ENCODE results near the gene IER3. TPM values are rescaled to one million over a fixed set of nuclear protein-coding genes. Genes with fewer than 3 reads are reported as not detected.

IER3 gene
- total and polyA plus RNA-seq, 2 of the 13 experiments (the other 11 are each of a cell fraction or from before 2014, with no cell fraction given), result 51.1 to 131 TPM

GRCh38 chr6:30722280-30723112, 21.9 kb downstream of the IER3 start (continued):
- 0 out of 2 replicates have a peak, but pooled peaks have one; percentile 56 for TF ChIP-seq HNF1B (CRISPR knock-in tag; IDR thresholded peaks at IDR 0.05)
- peak; percentile 46; the same call in 1 of the 2 replicates for TF ChIP-seq RXRA (CRISPR knock-in tag; IDR thresholded peaks at IDR 0.05)
- peak; percentile 65 for TF ChIP-seq XRCC5 (optimal IDR thresholded peaks at IDR 0.05; ENCODE audit: low read length)
- peak; percentile 49 for TF ChIP-seq THAP11 (CRISPR knock-in tag; IDR thresholded peaks at IDR 0.05)
- TF ChIP-seq ZMAT3 (CRISPR knock-in tag; conservative IDR thresholded peaks at IDR 0.05), result peak; percentile 41; the same call in 1 of the 2 replicates
- peak; percentile 80 for TF ChIP-seq ZNF546 (CRISPR knock-in tag; conservative IDR thresholded peaks at IDR 0.05)
- TF ChIP-seq GFI1 (CRISPR knock-in tag; IDR thresholded peaks at IDR 0.05; ENCODE audit: borderline replicate concordance), result 0 out of 2 replicates have a peak, but pooled peaks have one; percentile 35
- TF ChIP-seq GPBP1L1 (CRISPR knock-in tag; IDR thresholded peaks at IDR 0.05), result no peak
- TF ChIP-seq ZNF841 (CRISPR knock-in tag; IDR thresholded peaks at IDR 0.05; ENCODE audit: borderline replicate concordance), result peak; percentile 32; the same call in 1 of the 2 replicates
- 0 out of 2 replicates have a peak, but pooled peaks have one; percentile 18 for TF ChIP-seq ZNF629 (CRISPR knock-in tag; conservative IDR thresholded peaks at IDR 0.05)
- peak; percentile 22; the same call in 1 of the 2 replicates for TF ChIP-seq MED1 (CRISPR knock-in tag; IDR thresholded peaks at IDR 0.05)
- no peak for TF ChIP-seq ZMAT5 (CRISPR knock-in tag; IDR thresholded peaks at IDR 0.05; ENCODE audit: borderline replicate concordance, low read depth)
- TF ChIP-seq NAIF1 (CRISPR knock-in tag; IDR thresholded peaks at IDR 0.05; ENCODE audit: borderline replicate concordance), result 0 out of 2 replicates have a peak, but pooled peaks have one; percentile 40
- peak; percentile 47; the same call in 1 of the 2 replicates for TF ChIP-seq ZNF281 (CRISPR knock-in tag; IDR thresholded peaks at IDR 0.05; ENCODE audit: borderline replicate concordance)
- 0 out of 2 replicates have a peak, but pooled peaks have one; percentile 32 for TF ChIP-seq PATZ1 (CRISPR knock-in tag; IDR thresholded peaks at IDR 0.05)
- TF ChIP-seq GATAD1 (CRISPR knock-in tag; IDR thresholded peaks at IDR 0.05), result 0 out of 2 replicates have a peak, but pooled peaks have one; percentile 42
- no peak for TF ChIP-seq SRF (IDR thresholded peaks at IDR 0.05; ENCODE audit: low read depth, low read length)
- TF ChIP-seq NFKBIZ (CRISPR knock-in tag; IDR thresholded peaks at IDR 0.05), result peak; percentile 49; the same call in 1 of the 2 replicates
- peak; percentile 60; the same call in 1 of the 2 replicates for TF ChIP-seq ZNF253 (CRISPR knock-in tag; IDR thresholded peaks at IDR 0.05; ENCODE audit: borderline replicate concordance)
